Gastrocnemius medialis (tissue), 4 donors: ENCODE results near the gene SIGLEC5. TPM values are rescaled to one million over a fixed set of nuclear protein-coding genes. Genes with fewer than 3 reads are reported as not detected.

ENCODE experiments used
- ATAC-seq, 2 donors: fragments of 150-250 bp; one replicate each; pipeline ENCODE4 v1.9.1; 2016
- DNase-seq, 2 donors: peaks; one replicate each; pipeline ENCODE4 v3.0.0-alpha.2; 2019
- H3K27ac ChIP-seq, 4 donors: fragments of 200-600 bp; sonication (generic); 1 replicate in 1 of 4; 2 replicates in 3 of 4; pipeline ENCODE4 v1.5.1; 2016 to 2018; ENCODE audit warnings: mild to moderate bottlenecking in 2 of 4, moderate library complexity in 1 of 4
- H3K27me3 ChIP-seq, 3 donors: fragments of 200-600 bp; sonication (generic) in 2 of 3; 1 replicate in 1 of 3; 2 replicates in 2 of 3; pipeline versions ENCODE4 v1.5.1 to v1.6.0; 2016 to 2019; ENCODE audit warnings: mild to moderate bottlenecking in 1 of 3, moderate library complexity in 1 of 3
- H3K36me3 ChIP-seq, 2 donors: fragments of 200-600 bp; sonication (generic) in 1 of 2; one replicate each; pipeline ENCODE4 v1.5.1; 2017 to 2018
- H3K4me1 ChIP-seq, 2 donors: fragments of 200-600 bp; sonication (generic) in 1 of 2; one replicate each; pipeline ENCODE4 v1.5.1; 2016 to 2017; ENCODE audit warnings: mild to moderate bottlenecking in 2 of 2
- H3K4me3 ChIP-seq, 4 donors: fragments of 200-600 bp; sonication (generic) in 3 of 4; 1 replicate in 1 of 4; 2 replicates in 3 of 4; pipeline ENCODE4 v1.5.1; 2016 to 2019; ENCODE audit warnings: mild to moderate bottlenecking in 2 of 4
- H3K9me3 ChIP-seq, 3 donors: fragments of 200-600 bp; sonication (generic) in 2 of 3; 1 replicate in 1 of 3; 2 replicates in 2 of 3; pipeline ENCODE4 v1.5.1; 2016 to 2019
- POLR2A ChIP-seq, 2 donors: fragments of 450-650 bp; IDR thresholded peaks; one replicate each; pipeline ENCODE4 v1.6.1; 2017; ENCODE audit warnings: antibody characterized with exemption in 2 of 2, mild to moderate bottlenecking in 2 of 2, moderate library complexity in 2 of 2
- in situ Hi-C, 4 donors: fragments of 200-750 bp; cut with MboI; loops; one replicate each; pipeline versions ENCODE4 v1.15.0 to v1.8.0; 2017; ENCODE audit warnings: low sequenced_read_pairs in 4 of 4
- intact Hi-C: fragments of 100-400 bp; cut with DNase I; formaldehyde crosslinking; loops from one replicate; pipeline ENCODE4 v1.15.1; 2023; ENCODE audit warnings: low total_unique reads
- total RNA-seq, 4 donors: library from RNA; depleted of rRNA; stranded (reverse); fragments of >200 nt; gene quantifications; one replicate each; pipeline versions ENCODE4 v1.1.0 to v1.2.3, GENCODE V29; 2016
- TF ChIP-seq, protein P1 (sequence below), 5 experiments: fragments of 450-650 bp in 3 of 5; fragments of 200-600 bp in 2 of 5; sonication (generic) in 2 of 5; IDR thresholded peaks in 4 of 5; conservative IDR thresholded peaks in 1 of 5; 1 replicate in 4 of 5; 2 replicates in 1 of 5; pipeline ENCODE4 v1.5.1; 2016 to 2019; ENCODE audit warnings: antibody characterized with exemption in 5 of 5, mild to moderate bottlenecking in 3 of 5, moderate library complexity in 3 of 5

The SIGLEC5 gene
- total RNA-seq, 4 donors from 2014 or later, result 0.18 to 1.0 TPM; not detected in 2

DNA sequence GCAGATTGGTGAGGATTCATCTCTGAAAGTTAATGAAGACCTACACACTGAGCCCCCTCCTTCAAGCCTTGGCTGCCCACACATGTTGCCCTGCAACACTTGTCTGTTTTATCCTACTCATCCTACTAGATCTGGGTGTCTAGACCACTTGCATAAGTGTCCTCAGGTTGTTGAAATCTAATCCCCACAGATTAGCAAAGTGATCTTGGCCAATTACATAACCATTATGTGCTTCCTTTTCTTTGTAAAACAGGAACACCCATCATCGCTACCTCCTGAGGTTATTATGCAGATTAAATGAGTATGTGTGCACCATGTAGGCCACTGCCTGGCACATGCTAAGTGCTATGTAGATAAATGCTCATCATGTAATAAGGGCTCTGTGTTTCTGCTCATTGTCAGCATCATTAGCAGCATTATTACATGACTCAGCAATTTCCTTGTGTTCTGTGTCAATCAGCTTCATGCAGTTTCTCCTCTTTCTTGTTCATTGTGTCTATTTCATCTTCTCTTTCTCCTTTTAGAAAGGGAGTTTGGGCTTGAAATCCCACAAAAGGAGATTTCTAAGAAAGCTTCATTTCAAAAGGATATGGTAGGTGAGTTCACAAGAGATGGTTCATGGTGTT, 44.0 kb downstream of the SIGLEC5 start:
- in situ Hi-C loops (loop anchor here in 1 of 4 donors (25.0 kb wide), 1 partner anchor 474 kb away; the partner anchor contains the start of genes CTU1 and SIGLEC9), intact Hi-C loops (no loop called here)
- Histone ChIP-seq H3K27ac (no peak overlapping the region), H3K27me3 (no peaks in the 10 kb centered on the region), H3K4me3 (peak overlapping the region in 1 of 4 donors; percentile 26), H3K9me3 (peaks cover 0 to 27% (median 0%) of the 10 kb centered on the region in 3 donors), H3K36me3 (peaks cover 13 to 79% of the 10 kb centered on the region in 2 donors), H3K4me1 (no peaks in the 10 kb centered on the region)
- TF ChIP-seq, protein P1, sequence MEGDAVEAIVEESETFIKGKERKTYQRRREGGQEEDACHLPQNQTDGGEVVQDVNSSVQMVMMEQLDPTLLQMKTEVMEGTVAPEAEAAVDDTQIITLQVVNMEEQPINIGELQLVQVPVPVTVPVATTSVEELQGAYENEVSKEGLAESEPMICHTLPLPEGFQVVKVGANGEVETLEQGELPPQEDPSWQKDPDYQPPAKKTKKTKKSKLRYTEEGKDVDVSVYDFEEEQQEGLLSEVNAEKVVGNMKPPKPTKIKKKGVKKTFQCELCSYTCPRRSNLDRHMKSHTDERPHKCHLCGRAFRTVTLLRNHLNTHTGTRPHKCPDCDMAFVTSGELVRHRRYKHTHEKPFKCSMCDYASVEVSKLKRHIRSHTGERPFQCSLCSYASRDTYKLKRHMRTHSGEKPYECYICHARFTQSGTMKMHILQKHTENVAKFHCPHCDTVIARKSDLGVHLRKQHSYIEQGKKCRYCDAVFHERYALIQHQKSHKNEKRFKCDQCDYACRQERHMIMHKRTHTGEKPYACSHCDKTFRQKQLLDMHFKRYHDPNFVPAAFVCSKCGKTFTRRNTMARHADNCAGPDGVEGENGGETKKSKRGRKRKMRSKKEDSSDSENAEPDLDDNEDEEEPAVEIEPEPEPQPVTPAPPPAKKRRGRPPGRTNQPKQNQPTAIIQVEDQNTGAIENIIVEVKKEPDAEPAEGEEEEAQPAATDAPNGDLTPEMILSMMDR (IDR thresholded peaks at IDR 0.05 in 4 of 5, conservative IDR thresholded peaks at IDR 0.05 in 1 of 5), result no peak
- TF ChIP-seq POLR2A (IDR thresholded peaks at IDR 0.05), result no peak
- ATAC-seq, result no peak
- DNase-seq, result no peak

DNA sequence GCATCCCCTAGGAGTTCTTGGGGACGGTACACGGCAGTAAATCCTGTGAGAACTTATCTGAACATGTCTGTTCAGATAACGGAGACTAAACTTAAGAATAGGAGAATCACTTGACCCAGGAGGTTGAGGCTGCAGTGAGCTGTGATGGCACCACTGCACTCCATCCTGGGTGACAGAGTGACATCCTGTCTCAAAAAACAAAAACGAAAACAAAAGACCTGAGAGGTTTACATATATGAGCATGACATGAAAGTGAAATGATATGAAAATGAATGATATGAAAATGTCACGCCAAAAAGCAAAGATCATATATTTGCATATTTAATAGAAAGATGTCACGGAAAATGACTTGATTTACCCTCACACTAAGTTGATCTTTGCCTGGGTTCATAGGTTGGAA, 53.4 kb downstream of the SIGLEC5 start:
- Histone ChIP-seq H3K4me3 (no peak overlapping the region), H3K9me3 (no peaks in the 10 kb centered on the region), H3K27me3 (no peaks in the 10 kb centered on the region), H3K27ac (no peak overlapping the region), H3K36me3 (peaks cover 0 to 53% of the 10 kb centered on the region in 2 donors), H3K4me1 (peaks cover 9% of the 10 kb centered on the region in 2 donors)
- TF ChIP-seq POLR2A (IDR thresholded peaks at IDR 0.05), result no peak
- TF ChIP-seq, protein P1 (IDR thresholded peaks at IDR 0.05 in 4 of 5, conservative IDR thresholded peaks at IDR 0.05 in 1 of 5), result no peak
- DNase-seq, result no peak
- in situ Hi-C loops, result loop anchor here in 1 of 4 donors (25.0 kb wide), 1 partner anchor 465 kb away; the partner anchor contains the start of genes CTU1 and SIGLEC9
- no peak for ATAC-seq
- intact Hi-C loops, result loop anchor here (10.0 kb wide), 1 partner anchor 328 kb away; the partner anchor contains the start of gene ZNF649

DNA sequence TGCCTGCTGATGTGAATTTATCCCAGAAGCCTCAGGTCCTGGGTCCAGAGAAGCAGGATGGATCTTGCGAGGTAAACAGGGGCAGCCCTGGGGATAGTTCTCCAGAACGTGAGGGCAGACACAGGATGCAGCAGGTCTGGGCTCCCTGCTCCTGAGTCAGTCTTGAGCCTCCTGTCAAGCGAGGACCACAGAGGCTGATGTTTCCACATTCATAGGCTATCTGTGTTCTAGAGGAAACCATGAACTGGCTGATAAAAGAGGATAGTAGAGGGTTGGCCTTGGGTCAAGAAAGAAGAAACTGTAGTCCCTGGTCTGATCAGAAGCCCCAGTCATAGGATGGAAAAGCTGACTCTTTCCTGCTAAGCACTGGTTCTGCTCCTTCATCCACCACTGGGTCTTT, 56.9 kb downstream of the SIGLEC5 start:
- intact Hi-C loops, result loop anchor here (5.0 to 10.0 kb wide), 3 partner anchors 181 to 331 kb away; partner anchors contain the start of genes C19orf84 and ZNF649
- H3K27ac ChIP-seq, result no peak overlapping the region
- H3K9me3 ChIP-seq, result no peaks in the 10 kb centered on the region
- peaks cover 13% of the 10 kb centered on the region in 2 donors for H3K4me1 ChIP-seq
- no peak for TF ChIP-seq POLR2A (IDR thresholded peaks at IDR 0.05)
- TF ChIP-seq, protein P1 (IDR thresholded peaks at IDR 0.05 in 4 of 5, conservative IDR thresholded peaks at IDR 0.05 in 1 of 5), result no peak
- DNase-seq, result no peak
- in situ Hi-C loops, result no loop called here
- no peak for ATAC-seq
- H3K4me3 ChIP-seq, result no peak overlapping the region
- H3K27me3 ChIP-seq, result peaks cover 0 to 11% (median 0%) of the 10 kb centered on the region in 3 donors
- peaks cover 0 to 34% of the 10 kb centered on the region in 2 donors for H3K36me3 ChIP-seq

DNA sequence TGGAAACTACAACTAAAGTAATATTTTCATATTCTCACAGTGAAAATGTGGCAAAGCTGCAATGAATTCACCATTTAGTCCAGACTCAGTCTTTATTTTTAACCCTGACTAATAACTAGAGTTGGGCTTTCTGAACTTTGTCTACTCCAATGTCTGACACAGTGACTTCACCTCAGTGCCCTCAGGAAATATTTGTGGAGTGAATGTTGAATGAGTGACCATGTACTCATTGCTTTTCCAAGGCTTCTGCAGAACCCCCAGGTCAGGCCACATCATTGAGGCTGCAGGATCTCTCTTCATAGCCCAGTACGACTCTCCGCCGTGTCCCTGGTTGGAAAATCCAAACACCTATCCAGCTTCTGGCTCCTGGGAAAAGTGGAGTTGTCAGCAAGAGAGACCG, 57.3 kb downstream of the SIGLEC5 start:
- TF ChIP-seq, protein P1 (IDR thresholded peaks at IDR 0.05 in 4 of 5, conservative IDR thresholded peaks at IDR 0.05 in 1 of 5), result no peak
- TF ChIP-seq POLR2A (IDR thresholded peaks at IDR 0.05), result no peak
- DNase-seq (no peak), ATAC-seq (no peak)
- Histone ChIP-seq H3K4me1 (peaks cover 13% of the 10 kb centered on the region in 2 donors), H3K36me3 (peaks cover 0 to 34% of the 10 kb centered on the region in 2 donors), H3K4me3 (no peak overlapping the region), H3K9me3 (no peaks in the 10 kb centered on the region), H3K27me3 (peaks cover 0 to 11% (median 0%) of the 10 kb centered on the region in 3 donors), H3K27ac (no peak overlapping the region)
- intact Hi-C loops, result loop anchor here (5.0 to 10.0 kb wide), 3 partner anchors 181 to 332 kb away; partner anchors contain the start of genes C19orf84 and ZNF649
- in situ Hi-C loops, result no loop called here
